Measurements from ENCODE around the gene TBC1D21. TPM values are rescaled to one million over a fixed set of nuclear protein-coding genes. Genes with fewer than 3 reads are reported as not detected.
A peak's percentile ranks its signal among the peaks of the same experiment; 100 is the strongest.

The TBC1D21 gene
- total and polyA plus RNA-seq, 2 experiments from 2014 or later, result not detected

DNA sequence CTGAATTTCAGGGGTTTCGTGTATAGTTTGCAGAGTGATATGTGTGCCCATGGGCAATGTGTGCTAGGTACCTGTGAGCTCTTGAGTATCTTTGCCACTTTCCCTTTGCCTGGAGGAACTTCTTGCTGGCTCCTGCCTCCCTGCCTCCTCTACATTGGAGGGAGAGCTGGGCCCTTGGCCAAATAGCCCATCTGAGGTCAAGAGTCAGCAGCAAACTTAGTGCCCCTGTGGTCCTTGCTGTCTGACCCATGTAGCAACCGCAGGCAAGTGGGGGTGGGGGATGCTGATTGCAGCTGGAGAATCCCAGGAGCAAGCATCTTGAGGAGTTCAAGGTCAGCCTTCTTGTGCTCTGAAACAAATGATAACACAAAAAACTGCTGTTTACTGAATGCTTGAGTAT, 5.4 kb upstream of the TBC1D21 start:
- no peak overlapping the region for H3K4me3 ChIP-seq
- no peaks in the 10 kb centered on the region for H3K9me3 ChIP-seq (ENCODE audit: low read depth)
- no peaks in the 10 kb centered on the region for H3K36me3 ChIP-seq
- H3K27me3 ChIP-seq, result peaks cover 15% of the 10 kb centered on the region
- no peak for DNase-seq (ENCODE audit: low read depth in 1 of 2, low spot score in 1 of 2)
- H3K27ac ChIP-seq, result no peak overlapping the region
- no peaks in the 10 kb centered on the region for H3K4me1 ChIP-seq (ENCODE audit: low read depth)
- TF ChIP-seq, protein P1, sequence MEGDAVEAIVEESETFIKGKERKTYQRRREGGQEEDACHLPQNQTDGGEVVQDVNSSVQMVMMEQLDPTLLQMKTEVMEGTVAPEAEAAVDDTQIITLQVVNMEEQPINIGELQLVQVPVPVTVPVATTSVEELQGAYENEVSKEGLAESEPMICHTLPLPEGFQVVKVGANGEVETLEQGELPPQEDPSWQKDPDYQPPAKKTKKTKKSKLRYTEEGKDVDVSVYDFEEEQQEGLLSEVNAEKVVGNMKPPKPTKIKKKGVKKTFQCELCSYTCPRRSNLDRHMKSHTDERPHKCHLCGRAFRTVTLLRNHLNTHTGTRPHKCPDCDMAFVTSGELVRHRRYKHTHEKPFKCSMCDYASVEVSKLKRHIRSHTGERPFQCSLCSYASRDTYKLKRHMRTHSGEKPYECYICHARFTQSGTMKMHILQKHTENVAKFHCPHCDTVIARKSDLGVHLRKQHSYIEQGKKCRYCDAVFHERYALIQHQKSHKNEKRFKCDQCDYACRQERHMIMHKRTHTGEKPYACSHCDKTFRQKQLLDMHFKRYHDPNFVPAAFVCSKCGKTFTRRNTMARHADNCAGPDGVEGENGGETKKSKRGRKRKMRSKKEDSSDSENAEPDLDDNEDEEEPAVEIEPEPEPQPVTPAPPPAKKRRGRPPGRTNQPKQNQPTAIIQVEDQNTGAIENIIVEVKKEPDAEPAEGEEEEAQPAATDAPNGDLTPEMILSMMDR (IDR thresholded peaks at IDR 0.05; ENCODE audit: low read depth, low read length), result no peak

DNA sequence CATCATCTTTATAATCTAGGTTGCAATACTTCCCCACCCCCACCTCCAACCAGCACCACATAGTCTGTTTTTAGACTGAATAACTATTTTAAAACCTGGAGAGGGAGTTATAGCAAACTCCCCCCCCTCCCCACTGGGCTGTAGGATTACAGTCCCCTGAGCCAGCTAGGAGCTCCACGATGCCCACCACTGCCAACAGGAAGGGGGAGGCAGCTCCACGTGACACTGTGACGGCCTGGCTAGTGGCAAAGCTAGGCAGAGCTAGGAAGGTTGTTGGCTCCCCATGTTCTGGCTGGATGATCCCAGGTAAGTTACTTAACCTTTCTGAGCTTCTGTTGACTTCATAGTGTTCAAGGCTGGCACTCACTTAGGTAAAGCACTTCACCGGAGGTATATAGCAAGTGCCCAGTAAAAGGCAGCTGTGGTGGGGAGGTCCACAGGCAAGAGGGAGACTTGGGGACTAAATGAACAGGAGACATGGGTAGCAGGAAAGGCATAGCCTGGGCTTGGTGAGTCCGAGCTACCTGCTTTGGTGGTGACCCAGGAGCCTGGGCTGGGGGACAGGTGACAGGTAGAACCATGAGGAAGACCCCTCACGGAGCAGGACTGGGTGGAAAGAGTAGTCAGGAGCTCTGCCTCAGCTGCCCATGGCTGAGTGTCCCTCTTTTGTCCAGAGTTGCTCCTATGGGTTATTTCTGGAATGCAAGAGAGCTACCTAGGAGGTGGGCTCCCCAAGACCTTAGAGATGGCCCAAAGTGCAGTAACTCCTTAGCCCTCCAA, 4.0 kb upstream of the TBC1D21 start:
- Histone ChIP-seq H3K27me3 (peaks cover 22% of the 10 kb centered on the region), H3K4me3 (no peak overlapping the region), H3K4me1 (ENCODE audit: low read depth) (no peaks in the 10 kb centered on the region), H3K27ac (no peak overlapping the region), H3K36me3 (no peaks in the 10 kb centered on the region), H3K9me3 (ENCODE audit: low read depth) (no peaks in the 10 kb centered on the region)
- no peak for DNase-seq (ENCODE audit: low read depth in 1 of 2, low spot score in 1 of 2)
- TF ChIP-seq, protein P1 (IDR thresholded peaks at IDR 0.05; ENCODE audit: low read depth, low read length), result no peak

DNA sequence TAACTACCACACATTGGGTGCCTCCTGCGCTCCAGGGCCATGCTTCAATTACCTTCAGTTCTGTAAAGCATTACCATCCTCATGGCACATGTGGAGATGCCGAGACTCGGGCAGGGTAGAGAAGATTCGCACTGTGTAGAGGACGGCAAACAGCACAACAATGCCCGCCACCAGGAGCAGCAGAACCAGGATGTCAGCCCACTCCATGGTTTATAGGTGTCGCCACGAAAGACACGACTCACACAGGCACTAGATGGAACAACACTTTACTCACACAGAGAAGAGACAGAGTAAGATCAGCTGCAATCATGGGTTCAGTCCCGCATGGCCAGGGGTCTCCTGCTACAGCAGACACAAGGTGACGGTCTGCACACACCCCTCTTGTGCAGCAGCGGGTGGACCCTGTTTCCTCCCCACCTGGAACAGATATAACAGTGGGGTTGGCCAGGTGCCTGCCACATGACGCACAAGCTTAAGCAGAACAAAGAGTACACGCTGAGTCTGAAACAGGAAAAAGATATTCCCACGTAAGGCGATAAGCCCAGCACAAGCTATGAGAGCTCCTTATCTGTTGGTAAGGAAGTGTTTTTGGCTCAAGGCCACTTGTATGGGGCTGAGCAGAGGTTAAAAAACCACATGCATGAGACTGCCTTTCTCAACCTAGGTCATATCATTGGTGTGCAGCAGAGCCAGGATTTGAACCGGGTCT, 2.5 kb upstream of the TBC1D21 start:
- no peaks in the 10 kb centered on the region for H3K4me1 ChIP-seq (ENCODE audit: low read depth)
- no peak overlapping the region for H3K4me3 ChIP-seq
- H3K27ac ChIP-seq, result no peak overlapping the region
- no peaks in the 10 kb centered on the region for H3K36me3 ChIP-seq
- H3K27me3 ChIP-seq, result peaks cover 22% of the 10 kb centered on the region
- H3K9me3 ChIP-seq (ENCODE audit: low read depth), result no peaks in the 10 kb centered on the region
- peak; percentile 54 to 89 for DNase-seq (ENCODE audit: low read depth in 1 of 2, low spot score in 1 of 2)
- TF ChIP-seq, protein P1 (IDR thresholded peaks at IDR 0.05; ENCODE audit: low read depth, low read length), result peak; percentile 10

DNA sequence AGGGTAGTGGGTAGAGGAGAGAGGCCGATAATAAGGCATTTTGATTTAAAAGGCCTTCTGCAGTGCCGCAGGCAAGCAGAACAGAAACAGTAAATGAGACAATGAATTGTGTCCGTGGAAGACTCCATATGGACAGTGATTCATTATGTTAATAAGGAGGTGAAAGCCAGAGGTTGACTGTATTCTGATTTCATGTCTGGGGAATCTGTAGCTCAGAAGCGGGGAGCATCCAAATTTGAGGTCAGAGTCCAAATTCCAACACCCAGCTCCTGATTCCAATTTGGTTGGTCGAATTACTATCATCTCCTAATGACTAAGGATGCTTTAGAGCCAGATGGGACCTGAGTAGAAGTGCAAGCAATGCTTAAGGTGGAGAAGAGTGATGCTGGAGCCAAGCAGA, 1.0 kb upstream of the TBC1D21 start:
- peaks cover 22% of the 10 kb centered on the region for H3K27me3 ChIP-seq
- no peaks in the 10 kb centered on the region for H3K36me3 ChIP-seq
- H3K27ac ChIP-seq, result no peak overlapping the region
- H3K4me1 ChIP-seq (ENCODE audit: low read depth), result no peaks in the 10 kb centered on the region
- peak in 1 of 2 donors; percentile 21 for DNase-seq (ENCODE audit: low read depth in 1 of 2, low spot score in 1 of 2)
- TF ChIP-seq, protein P1 (IDR thresholded peaks at IDR 0.05; ENCODE audit: low read depth, low read length), result no peak
- no peaks in the 10 kb centered on the region for H3K9me3 ChIP-seq (ENCODE audit: low read depth)
- no peak overlapping the region for H3K4me3 ChIP-seq

DNA sequence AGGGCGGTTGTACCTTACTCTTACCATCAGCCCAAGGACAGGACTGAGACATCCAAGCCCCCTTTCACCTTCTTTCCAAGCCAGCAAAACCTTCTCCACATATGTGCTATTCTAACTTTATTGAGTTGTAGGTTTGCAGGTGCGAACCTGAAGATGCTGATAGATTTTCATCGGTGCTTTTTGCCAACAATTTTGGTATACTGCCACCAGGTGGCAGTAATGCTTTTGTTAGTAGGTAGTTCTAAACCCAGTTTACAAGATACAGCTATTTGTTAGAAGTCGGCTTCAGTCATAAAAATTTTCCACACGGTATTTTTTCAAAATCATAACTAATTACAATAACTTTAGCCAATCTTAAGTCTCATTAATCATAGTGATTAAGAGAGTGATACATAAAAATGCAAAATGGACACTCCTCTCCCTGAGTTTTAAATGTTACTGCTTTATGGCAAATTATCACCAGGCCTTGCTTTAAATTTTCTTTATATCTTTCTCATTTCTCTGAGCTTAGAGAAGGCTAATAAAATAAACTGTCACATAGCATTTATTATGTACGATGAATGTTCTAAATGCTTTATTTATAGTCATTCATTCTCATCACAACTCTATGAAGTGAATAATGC, 636 bp downstream of the TBC1D21 start:
- TF ChIP-seq, protein P1 (IDR thresholded peaks at IDR 0.05; ENCODE audit: low read depth, low read length), result peak; percentile 66
- H3K27me3 ChIP-seq, result peaks cover 22% of the 10 kb centered on the region
- H3K36me3 ChIP-seq, result no peaks in the 10 kb centered on the region
- H3K4me1 ChIP-seq (ENCODE audit: low read depth), result no peaks in the 10 kb centered on the region
- H3K4me3 ChIP-seq, result no peak overlapping the region
- H3K9me3 ChIP-seq (ENCODE audit: low read depth), result no peaks in the 10 kb centered on the region
- no peak overlapping the region for H3K27ac ChIP-seq
- peak; percentile 63 to 72 for DNase-seq (ENCODE audit: low read depth in 1 of 2, low spot score in 1 of 2)

All from cardiac muscle cell (in vitro differentiated cells and primary cell).